Fibroblast of mammary gland (primary cell): ENCODE data around the gene LOXL3.

Experiments
- DNase-seq: peaks from one replicate; pipeline ENCODE4 v3.0.0-alpha.2; 2010; ENCODE audit warnings: low read depth
- H3K4me3 ChIP-seq: 2 replicates; pipeline ENCODE4 v1.5.1; 2011; ENCODE audit warnings: low read depth, mild to moderate bottlenecking, low read length, moderate library complexity; ENCODE audit not compliant: control insufficient read depth
- TF ChIP-seq, protein P1 (sequence below): conservative IDR thresholded peaks from 2 replicates; pipeline ENCODE4 v1.5.1; 2011; ENCODE audit warnings: low read depth, low read length, inconsistent platforms; ENCODE audit not compliant: control insufficient read depth, insufficient read depth

LOXL3 gene

DNA sequence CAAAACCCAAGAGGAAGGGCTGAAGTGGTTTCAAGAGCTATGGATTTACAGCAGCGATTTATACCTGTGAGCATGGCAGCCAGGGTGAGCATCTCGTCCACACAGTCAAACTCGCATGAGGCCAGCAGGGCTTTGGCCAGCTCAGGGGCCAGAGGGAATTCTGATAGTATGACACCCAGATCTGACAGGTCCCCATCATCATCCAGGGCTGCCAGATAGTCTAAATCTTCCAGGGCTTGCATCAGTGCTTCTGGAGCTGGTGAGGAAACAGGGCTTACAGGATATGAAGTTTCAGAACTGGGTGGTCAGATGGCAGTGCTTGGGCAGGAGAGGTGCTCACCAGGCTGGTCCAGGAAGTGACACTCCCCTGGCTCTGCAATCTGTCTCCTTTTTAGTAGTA lies 31.2 kb downstream of the LOXL3 start:
- DNase-seq, result no peak
- TF ChIP-seq, protein P1, sequence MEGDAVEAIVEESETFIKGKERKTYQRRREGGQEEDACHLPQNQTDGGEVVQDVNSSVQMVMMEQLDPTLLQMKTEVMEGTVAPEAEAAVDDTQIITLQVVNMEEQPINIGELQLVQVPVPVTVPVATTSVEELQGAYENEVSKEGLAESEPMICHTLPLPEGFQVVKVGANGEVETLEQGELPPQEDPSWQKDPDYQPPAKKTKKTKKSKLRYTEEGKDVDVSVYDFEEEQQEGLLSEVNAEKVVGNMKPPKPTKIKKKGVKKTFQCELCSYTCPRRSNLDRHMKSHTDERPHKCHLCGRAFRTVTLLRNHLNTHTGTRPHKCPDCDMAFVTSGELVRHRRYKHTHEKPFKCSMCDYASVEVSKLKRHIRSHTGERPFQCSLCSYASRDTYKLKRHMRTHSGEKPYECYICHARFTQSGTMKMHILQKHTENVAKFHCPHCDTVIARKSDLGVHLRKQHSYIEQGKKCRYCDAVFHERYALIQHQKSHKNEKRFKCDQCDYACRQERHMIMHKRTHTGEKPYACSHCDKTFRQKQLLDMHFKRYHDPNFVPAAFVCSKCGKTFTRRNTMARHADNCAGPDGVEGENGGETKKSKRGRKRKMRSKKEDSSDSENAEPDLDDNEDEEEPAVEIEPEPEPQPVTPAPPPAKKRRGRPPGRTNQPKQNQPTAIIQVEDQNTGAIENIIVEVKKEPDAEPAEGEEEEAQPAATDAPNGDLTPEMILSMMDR, result no peak
- H3K4me3 ChIP-seq, result no peak overlapping the region

DNA sequence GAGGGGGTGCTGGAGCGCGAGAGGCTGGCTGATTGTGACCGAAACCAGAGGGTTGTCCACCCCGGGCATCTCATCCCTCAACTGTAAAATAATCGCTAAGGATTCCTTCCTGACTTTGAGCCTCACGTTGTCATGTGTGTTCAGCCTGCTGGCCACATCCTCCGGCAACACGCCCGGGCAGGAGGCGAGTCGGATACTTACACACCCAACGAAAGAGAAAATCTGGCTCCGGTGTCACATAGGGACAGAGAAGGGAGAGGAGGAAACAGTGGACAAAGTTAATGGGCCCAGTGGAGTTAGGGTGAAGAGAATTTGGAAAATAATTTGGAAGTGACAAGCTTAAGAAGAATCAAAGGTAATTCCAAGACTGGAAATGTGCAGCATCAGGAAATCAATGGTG lies 37.1 kb downstream of the LOXL3 start:
- no peak for DNase-seq
- TF ChIP-seq, protein P1, result no peak
- H3K4me3 ChIP-seq, result no peak overlapping the region

DNA sequence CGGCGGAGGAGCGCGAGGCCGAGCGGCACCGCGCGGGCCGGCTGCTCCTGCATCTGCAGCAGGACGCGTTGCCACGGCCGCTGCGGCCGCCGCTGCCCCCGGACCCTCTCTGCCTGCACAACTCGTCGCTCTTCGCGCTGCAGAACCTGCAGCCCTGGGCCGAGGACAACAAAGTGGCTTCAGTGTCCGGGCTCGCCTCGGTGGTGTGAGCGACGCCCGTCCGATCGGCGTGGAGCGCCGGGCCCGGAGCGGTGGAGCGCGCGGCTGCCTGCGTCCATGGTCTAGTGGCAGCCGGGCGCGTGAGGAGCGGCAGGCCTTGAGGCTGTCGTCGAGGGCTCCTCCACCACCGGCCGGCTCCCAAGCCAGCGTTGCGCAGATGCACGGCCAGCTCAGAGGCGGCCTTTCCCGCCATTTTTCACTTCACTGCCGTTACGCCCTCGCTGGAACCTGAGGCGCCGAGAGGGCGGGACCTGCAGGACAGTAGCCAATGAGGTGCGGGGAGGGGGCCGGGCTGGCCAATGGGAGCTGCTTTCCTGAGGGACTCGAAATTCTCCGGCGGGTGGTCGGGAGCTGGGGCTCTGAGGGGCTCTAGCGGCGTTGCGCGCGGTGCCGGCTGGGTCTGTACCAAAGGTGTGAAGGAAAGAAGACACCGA lies 37.6 kb downstream of the LOXL3 start:
- TF ChIP-seq, protein P1, result no peak
- peak; percentile 44 for DNase-seq
- H3K4me3 ChIP-seq, result no peak overlapping the region

DNA sequence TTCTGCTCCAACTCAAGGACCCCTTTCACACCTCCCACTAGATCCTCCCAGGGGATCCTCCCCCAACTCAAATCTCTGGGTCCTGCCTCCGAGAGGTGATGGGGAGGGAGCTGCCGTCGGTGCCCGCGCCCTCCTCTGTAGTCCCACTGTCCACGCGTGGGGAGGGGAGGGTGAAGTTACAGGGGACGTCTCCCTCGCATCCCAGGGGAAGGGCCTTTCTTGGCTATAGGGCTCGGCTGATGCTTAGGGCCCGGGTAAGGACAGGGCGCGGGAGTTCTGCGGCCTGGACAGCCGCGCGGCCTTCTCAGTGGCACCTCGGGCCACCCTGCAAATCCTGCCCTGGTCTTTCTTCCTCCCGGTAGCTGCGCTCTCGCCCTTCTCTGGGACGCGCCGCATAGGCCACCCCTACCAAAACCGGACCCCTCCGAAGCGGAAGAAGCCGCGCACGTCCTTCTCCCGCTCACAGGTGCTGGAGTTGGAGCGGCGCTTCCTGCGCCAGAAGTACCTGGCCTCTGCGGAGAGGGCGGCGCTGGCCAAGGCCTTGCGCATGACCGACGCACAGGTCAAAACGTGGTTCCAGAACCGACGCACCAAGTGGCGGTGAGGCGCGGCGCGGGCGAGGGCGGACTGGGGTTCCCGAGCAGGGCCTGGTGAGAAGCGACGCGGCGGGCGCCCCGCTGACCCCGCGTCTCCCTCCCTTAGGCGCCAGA lies 38.3 kb downstream of the LOXL3 start:
- TF ChIP-seq, protein P1, result no peak
- no peak for DNase-seq
- H3K4me3 ChIP-seq, result no peak overlapping the region

DNA sequence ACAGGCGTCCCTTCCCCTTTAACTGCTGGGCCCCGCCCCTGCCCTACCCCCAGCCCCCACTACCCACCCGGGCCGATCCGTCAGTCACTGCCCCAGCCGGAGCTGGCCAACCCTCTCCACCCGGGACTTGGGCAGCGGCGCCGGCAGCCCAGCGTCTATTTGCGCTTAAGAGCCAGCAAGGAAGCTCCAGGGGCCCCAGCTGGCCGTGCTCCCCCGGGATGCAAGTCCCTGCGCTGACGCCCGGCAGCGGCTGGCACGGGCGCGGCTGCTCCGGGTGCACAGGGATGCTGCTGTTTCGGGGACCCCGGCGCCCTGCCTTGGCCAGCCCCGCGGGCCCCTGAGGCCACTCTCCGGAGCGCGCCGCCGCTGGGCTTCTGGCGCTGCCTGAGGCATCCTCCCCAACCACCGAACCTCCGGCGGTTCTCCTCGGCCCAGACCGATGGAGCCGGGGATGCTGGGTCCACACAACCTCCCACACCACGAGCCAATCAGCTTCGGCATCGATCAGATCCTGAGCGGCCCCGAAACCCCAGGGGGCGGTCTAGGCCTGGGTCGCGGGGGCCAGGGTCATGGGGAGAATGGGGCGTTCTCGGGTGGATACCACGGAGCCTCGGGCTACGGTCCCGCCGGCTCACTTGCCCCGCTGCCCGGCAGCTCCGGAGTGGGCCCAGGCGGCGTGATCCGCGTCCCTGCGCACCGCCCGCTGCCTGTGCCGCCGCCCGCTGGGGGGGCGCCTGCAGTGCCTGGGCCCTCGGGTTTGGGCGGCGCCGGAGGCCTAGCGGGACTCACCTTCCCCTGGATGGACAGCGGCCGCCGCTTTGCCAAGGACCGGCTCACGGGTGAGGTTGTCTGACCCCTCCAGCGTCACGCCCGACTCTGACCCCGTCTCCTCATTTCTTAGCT lies 39.1 kb downstream of the LOXL3 start, which contains the start of gene TLX2:
Gene TLX2, plus strand, starts transcription at position 83 of the 903 bp plus-strand sequence. Its CDS starts 357 bp downstream, at position 440.
- DNase-seq, result no peak
- TF ChIP-seq, protein P1, result no peak
- no peak within 1 kb of the TSS for H3K4me3 ChIP-seq

DNA sequence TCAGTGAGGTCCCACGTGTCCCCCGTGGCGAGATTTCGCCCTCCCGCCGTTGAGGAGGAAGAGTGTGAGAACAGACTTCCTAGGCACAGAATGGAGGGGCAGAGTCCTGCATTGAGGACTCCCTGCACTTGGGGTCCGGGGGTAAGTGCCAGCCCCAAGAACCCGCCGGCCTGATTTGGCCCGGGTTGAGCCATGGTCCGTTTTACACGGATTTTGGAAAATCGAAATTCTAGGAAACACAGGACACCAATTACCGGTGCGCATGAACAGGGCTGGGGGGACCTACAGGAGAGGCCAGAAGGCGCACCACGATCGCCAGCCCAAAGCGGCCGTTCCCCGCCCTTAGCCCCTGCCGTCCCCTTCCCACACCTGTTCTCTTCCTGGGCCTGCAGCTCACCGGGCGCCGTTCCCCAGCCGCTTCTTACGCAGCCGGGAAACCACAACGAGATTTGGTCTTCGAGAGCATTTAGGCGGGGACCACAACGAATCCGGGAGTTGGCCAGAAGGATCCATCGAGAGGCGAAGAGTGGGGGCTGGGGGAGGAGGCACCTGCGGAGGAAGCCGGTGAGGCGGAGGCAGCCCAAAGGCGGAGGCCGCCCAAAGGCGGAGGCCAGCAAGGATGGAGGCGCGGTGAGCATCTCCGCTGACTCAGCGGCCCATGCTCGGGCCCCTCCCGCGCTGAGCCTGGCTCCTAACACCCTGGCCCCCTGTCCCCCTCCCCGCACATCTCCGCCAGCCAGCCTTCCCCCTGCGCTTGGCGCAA lies 40.0 kb downstream of the LOXL3 start:
- no peak overlapping the region for H3K4me3 ChIP-seq
- no peak for DNase-seq

More for the DNA sequence above, 40.0 kb downstream of the LOXL3 start:
- TF ChIP-seq, protein P1, result no peak
